GM23338 (cell line): ENCODE data around the gene ZNF497. TPM values are rescaled to one million over a fixed set of nuclear protein-coding genes. Genes with fewer than 3 reads are reported as not detected.

ENCODE experiments used
- ATAC-seq: fragments of 200-7000 bp; cut with Tn5 transposase; 3 replicates; pipeline ENCODE4 v1.9.1; 2020
- DNase-seq: peaks from one replicate; pipeline ENCODE4 v3.0.0-alpha.2; 2015; ENCODE audit warnings: low spot score
- H2AFZ ChIP-seq: fragments of 200-600 bp; sonication (generic); 2 replicates; pipeline ENCODE4 v1.8.0; 2016; ENCODE audit warnings: antibody characterized with exemption, mild to moderate bottlenecking, moderate library complexity
- H3F3A ChIP-seq: fragments of 200-600 bp; sonication (generic); replicated peaks from 2 replicates; pipeline ENCODE4 v1.8.0; 2017; ENCODE audit warnings: antibody characterized with exemption, mixed run types, low read depth
- H3K27ac ChIP-seq: fragments of 200-600 bp; sonication (generic); 2 replicates; pipeline ENCODE4 v1.6.1; 2016; ENCODE audit warnings: low read depth
- H3K27me3 ChIP-seq: fragments of 200-600 bp; sonication (generic); 2 replicates; pipeline ENCODE4 v1.8.0; 2016; ENCODE audit warnings: mild to moderate bottlenecking, mixed run types, moderate library complexity; ENCODE audit not compliant: insufficient read depth
- H3K36me3 ChIP-seq: fragments of 200-600 bp; sonication (generic); 2 replicates; pipeline ENCODE4 v1.8.0; 2016; ENCODE audit warnings: mild to moderate bottlenecking; ENCODE audit not compliant: insufficient read depth
- H3K4me1 ChIP-seq: fragments of 200-600 bp; sonication (generic); 2 replicates; pipeline ENCODE4 v1.8.0; 2016; ENCODE audit warnings: mild to moderate bottlenecking, moderate library complexity; ENCODE audit not compliant: insufficient read depth
- H3K4me2 ChIP-seq: fragments of 200-600 bp; sonication (generic); 2 replicates; pipeline ENCODE4 v1.7.1; 2017; ENCODE audit warnings: mixed run types
- H3K4me3 ChIP-seq: fragments of 200-600 bp; sonication (generic); 2 replicates; pipeline ENCODE4 v1.6.1; 2016; ENCODE audit warnings: mixed run types
- H3K79me2 ChIP-seq: fragments of 200-600 bp; sonication (generic); replicated peaks from 2 replicates; pipeline ENCODE4 v1.8.0; 2017; ENCODE audit warnings: mild to moderate bottlenecking; ENCODE audit not compliant: insufficient read depth
- H3K9me2 ChIP-seq: fragments of 200-600 bp; sonication (generic); 2 replicates; pipeline ENCODE4 v1.8.0; 2017; ENCODE audit not compliant: insufficient read depth
- H4K20me1 ChIP-seq: fragments of 200-600 bp; sonication (generic); replicated peaks from 2 replicates; pipeline ENCODE4 v1.8.0; 2017; ENCODE audit warnings: mild to moderate bottlenecking; ENCODE audit not compliant: insufficient read depth
- H3K27ac Mint-ChIP-seq: 2 replicates; pipeline ENCODE4 v1.8.0; 2020; ENCODE audit warnings: inconsistent platforms, mild to moderate bottlenecking, moderate library complexity, mixed read lengths
- H3K27me3 Mint-ChIP-seq: 3 replicates; pipeline ENCODE4 v1.8.0; 2022; ENCODE audit warnings: low read depth, mild to moderate bottlenecking, moderate library complexity, mixed read lengths, inconsistent platforms; ENCODE audit not compliant: insufficient read depth, poor library complexity
- H3K36me3 Mint-ChIP-seq: 3 replicates; pipeline ENCODE4 v1.8.0; 2021; ENCODE audit warnings: low read depth, mild to moderate bottlenecking, inconsistent platforms, moderate library complexity, mixed read lengths
- H3K4me1 Mint-ChIP-seq: 3 replicates; pipeline ENCODE4 v1.8.0; 2020; ENCODE audit warnings: mild to moderate bottlenecking, inconsistent platforms, mixed read lengths
- H3K4me3 Mint-ChIP-seq: 3 replicates; pipeline ENCODE4 v1.8.0; 2021; ENCODE audit warnings: moderate library complexity, mild to moderate bottlenecking, inconsistent platforms, mixed read lengths
- H3K9me3 Mint-ChIP-seq: 3 replicates; pipeline ENCODE4 v1.8.0; 2020; ENCODE audit warnings: moderate library complexity, mild to moderate bottlenecking, inconsistent platforms, mixed read lengths
- CREB1 ChIP-seq: fragments of 250-450 bp; sonication (Bioruptor Pico); IDR thresholded peaks from 2 replicates; pipeline ENCODE4 v1.5.0; 2020; ENCODE audit warnings: low read depth, mild to moderate bottlenecking, moderate library complexity
- EZH2phosphoT487 ChIP-seq: fragments of 200-600 bp; sonication (generic); IDR thresholded peaks from one replicate; pipeline ENCODE4 v1.8.1; 2018; ENCODE audit warnings: antibody characterized with exemption; ENCODE audit not compliant: unreplicated experiment
- NANOG ChIP-seq: IDR thresholded peaks from 2 replicates; pipeline ENCODE4 v1.6.1; 2016; ENCODE audit warnings: antibody characterized with exemption, borderline replicate concordance
- STAT1 ChIP-seq: IDR thresholded peaks from one replicate; pipeline ENCODE4 v1.6.1; 2016; ENCODE audit warnings: antibody characterized with exemption; ENCODE audit not compliant: unreplicated experiment
- ZNF114 ChIP-seq: fragments of 250-450 bp; sonication (Bioruptor Pico); IDR thresholded peaks from 2 replicates; pipeline ENCODE4 v1.5.0; 2020; ENCODE audit warnings: mild to moderate bottlenecking, moderate library complexity
- ZNF462 ChIP-seq: fragments of 250-450 bp; sonication (Bioruptor Pico); IDR thresholded peaks from 2 replicates; pipeline ENCODE4 v1.5.0; 2020; ENCODE audit warnings: mild to moderate bottlenecking, moderate library complexity
- polyA plus RNA-seq: library from polyadenylated mRNA; unstranded; fragments of >200 nt; fragmentation: Nextera tagmentation; extraction: Ambion mirVana; gene quantifications from 2 replicates; pipeline ENCODE4 v1.2.1, GENCODE V29; 2016
- total RNA-seq: library from RNA; depleted of rRNA; stranded (reverse); fragments of >200 nt; shearing (Covaris generic); gene quantifications from 2 replicates; pipeline ENCODE4 v1.2.3, GENCODE V29; 2014
- TF ChIP-seq, protein P1 (sequence below), 2 experiments: fragments of 200-600 bp in 1 of 2; sonication (generic) in 1 of 2; conservative IDR thresholded peaks; 2 replicates each; pipeline versions ENCODE4 v1.5.1 to v1.6.1; 2016 to 2017; ENCODE audit warnings: antibody characterized with exemption in 2 of 2, low read depth in 2 of 2, mild to moderate bottlenecking in 2 of 2, moderate library complexity in 1 of 2
- TF ChIP-seq, protein P2 (sequence below): IDR thresholded peaks from one replicate; pipeline ENCODE4 v1.6.1; 2018; ENCODE audit warnings: antibody characterized with exemption; ENCODE audit not compliant: unreplicated experiment
- TF ChIP-seq, protein P3 (sequence below): IDR thresholded peaks from 2 replicates; pipeline ENCODE4 v1.6.1; 2016; ENCODE audit warnings: antibody characterized with exemption

ZNF497 gene
- total and polyA plus RNA-seq, 2 experiments from 2014 or later = 0.44 to 2.0 TPM

DNA sequence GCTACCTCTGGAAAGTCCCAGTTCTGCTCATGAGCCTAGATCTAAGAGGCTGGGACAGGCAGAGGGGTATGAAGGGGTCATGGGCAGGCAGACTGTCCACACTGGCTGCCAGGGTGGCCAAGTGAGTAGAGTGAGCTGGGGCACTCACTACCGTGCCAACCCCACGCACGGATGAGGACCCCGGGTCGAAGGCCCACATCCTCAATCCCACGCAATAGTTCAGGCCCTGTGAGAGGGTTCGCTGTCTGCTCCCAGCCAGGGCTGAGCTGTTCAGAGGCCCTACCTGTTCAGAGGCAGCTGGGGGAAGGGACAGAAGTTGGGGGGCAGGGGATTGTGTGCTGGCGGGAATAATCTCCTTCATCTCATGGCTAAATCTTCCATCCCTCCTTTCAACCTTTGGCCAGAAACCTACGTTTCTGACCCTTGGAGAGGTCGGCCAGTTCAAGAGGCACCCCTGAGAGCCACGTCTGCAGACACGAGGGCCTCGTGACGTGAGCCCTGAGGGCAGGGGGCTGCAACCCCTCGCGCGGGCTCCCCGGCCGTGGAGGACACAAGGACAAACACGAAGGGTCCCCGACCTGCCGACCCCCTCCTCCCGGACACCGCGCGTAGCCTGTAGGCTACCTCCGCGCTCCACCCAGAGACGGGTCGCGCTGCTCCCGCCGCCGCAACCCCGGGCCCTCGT lies 23.5 kb upstream of the ZNF497 start:
- peak overlapping the region; percentile 98 for H3K27ac Mint-ChIP-seq

More for the DNA sequence above, 23.5 kb upstream of the ZNF497 start:
- Histone ChIP-seq H3K4me3 (peak overlapping the region; percentile 87), H3K36me3 (peaks cover 27% of the 10 kb centered on the region), H3K4me1 (peaks cover 13% of the 10 kb centered on the region), H3K79me2 (peaks cover 39% of the 10 kb centered on the region), H2AFZ (peak overlapping the region; percentile 1), H3K27me3 (no peaks in the 10 kb centered on the region), H3F3A (peaks cover 31% of the 10 kb centered on the region), H3K27ac (peak overlapping the region; percentile 94), H4K20me1 (peaks cover 31% of the 10 kb centered on the region), H3K9me2 (no peaks in the 10 kb centered on the region), H3K4me2 (peak overlapping the region; percentile 97)
- DNase-seq (no peak), ATAC-seq (peak; percentile 34)
- Mint-ChIP-seq H3K9me3 (peaks cover 3% of the 10 kb centered on the region; the same call in 2 of the 3 replicates), H3K27me3 (peaks cover 24% of the 10 kb centered on the region), H3K4me3 (peak overlapping the region; percentile 99), H3K4me1 (peaks cover 25% of the 10 kb centered on the region), H3K36me3 (peaks cover 40% of the 10 kb centered on the region)
- TF ChIP-seq STAT1 = no peak
- no peak for TF ChIP-seq CREB1
- TF ChIP-seq, protein P1, sequence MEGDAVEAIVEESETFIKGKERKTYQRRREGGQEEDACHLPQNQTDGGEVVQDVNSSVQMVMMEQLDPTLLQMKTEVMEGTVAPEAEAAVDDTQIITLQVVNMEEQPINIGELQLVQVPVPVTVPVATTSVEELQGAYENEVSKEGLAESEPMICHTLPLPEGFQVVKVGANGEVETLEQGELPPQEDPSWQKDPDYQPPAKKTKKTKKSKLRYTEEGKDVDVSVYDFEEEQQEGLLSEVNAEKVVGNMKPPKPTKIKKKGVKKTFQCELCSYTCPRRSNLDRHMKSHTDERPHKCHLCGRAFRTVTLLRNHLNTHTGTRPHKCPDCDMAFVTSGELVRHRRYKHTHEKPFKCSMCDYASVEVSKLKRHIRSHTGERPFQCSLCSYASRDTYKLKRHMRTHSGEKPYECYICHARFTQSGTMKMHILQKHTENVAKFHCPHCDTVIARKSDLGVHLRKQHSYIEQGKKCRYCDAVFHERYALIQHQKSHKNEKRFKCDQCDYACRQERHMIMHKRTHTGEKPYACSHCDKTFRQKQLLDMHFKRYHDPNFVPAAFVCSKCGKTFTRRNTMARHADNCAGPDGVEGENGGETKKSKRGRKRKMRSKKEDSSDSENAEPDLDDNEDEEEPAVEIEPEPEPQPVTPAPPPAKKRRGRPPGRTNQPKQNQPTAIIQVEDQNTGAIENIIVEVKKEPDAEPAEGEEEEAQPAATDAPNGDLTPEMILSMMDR (conservative IDR thresholded peaks at IDR 0.05; ENCODE audit: low read depth in 2 of 2) = no peak
- TF ChIP-seq EZH2phosphoT487 = no peak
- TF ChIP-seq NANOG = no peak
- TF ChIP-seq, protein P2, sequence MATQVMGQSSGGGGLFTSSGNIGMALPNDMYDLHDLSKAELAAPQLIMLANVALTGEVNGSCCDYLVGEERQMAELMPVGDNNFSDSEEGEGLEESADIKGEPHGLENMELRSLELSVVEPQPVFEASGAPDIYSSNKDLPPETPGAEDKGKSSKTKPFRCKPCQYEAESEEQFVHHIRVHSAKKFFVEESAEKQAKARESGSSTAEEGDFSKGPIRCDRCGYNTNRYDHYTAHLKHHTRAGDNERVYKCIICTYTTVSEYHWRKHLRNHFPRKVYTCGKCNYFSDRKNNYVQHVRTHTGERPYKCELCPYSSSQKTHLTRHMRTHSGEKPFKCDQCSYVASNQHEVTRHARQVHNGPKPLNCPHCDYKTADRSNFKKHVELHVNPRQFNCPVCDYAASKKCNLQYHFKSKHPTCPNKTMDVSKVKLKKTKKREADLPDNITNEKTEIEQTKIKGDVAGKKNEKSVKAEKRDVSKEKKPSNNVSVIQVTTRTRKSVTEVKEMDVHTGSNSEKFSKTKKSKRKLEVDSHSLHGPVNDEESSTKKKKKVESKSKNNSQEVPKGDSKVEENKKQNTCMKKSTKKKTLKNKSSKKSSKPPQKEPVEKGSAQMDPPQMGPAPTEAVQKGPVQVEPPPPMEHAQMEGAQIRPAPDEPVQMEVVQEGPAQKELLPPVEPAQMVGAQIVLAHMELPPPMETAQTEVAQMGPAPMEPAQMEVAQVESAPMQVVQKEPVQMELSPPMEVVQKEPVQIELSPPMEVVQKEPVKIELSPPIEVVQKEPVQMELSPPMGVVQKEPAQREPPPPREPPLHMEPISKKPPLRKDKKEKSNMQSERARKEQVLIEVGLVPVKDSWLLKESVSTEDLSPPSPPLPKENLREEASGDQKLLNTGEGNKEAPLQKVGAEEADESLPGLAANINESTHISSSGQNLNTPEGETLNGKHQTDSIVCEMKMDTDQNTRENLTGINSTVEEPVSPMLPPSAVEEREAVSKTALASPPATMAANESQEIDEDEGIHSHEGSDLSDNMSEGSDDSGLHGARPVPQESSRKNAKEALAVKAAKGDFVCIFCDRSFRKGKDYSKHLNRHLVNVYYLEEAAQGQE = no peak
- TF ChIP-seq, protein P3, sequence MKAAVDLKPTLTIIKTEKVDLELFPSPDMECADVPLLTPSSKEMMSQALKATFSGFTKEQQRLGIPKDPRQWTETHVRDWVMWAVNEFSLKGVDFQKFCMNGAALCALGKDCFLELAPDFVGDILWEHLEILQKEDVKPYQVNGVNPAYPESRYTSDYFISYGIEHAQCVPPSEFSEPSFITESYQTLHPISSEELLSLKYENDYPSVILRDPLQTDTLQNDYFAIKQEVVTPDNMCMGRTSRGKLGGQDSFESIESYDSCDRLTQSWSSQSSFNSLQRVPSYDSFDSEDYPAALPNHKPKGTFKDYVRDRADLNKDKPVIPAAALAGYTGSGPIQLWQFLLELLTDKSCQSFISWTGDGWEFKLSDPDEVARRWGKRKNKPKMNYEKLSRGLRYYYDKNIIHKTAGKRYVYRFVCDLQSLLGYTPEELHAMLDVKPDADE = no peak
- TF ChIP-seq ZNF114 = no peak
- no peak for TF ChIP-seq ZNF462 (CRISPR knock-in tag)
